H1 (cell line): ENCODE data around the gene RAD9A. TPM values are rescaled to one million over a fixed set of nuclear protein-coding genes. Genes with fewer than 3 reads are reported as not detected.

ENCODE experiments used
- ASH2L ChIP-seq: fragments of 200-600, 300-600 bp; sonication (generic); IDR thresholded peaks from one replicate; pipeline ENCODE4 v1.7.1; 2017; ENCODE audit warnings: low read length
- BACH1 ChIP-seq: IDR thresholded peaks from 2 replicates; pipeline ENCODE4 v1.6.1; 2012; ENCODE audit warnings: low read length, improper control_type of control experiment
- HDAC6 ChIP-seq: IDR thresholded peaks from one replicate; pipeline ENCODE4 v1.7.1; 2012; ENCODE audit warnings: low read depth, mild to moderate bottlenecking, inconsistent platforms, low read length, moderate library complexity
- JUN ChIP-seq: IDR thresholded peaks from 2 replicates; pipeline ENCODE4 v1.6.1; 2011; ENCODE audit warnings: low read depth, mild to moderate bottlenecking, improper control_type of control experiment, low read length
- MAFK ChIP-seq: IDR thresholded peaks from 2 replicates; pipeline ENCODE4 v1.6.1; 2012; ENCODE audit warnings: low read depth, mild to moderate bottlenecking, improper control_type of control experiment, low read length
- NRF1 ChIP-seq: IDR thresholded peaks from 2 replicates; pipeline ENCODE4 v1.6.1; 2011; ENCODE audit warnings: mild to moderate bottlenecking, low read depth, low read length, improper control_type of control experiment
- SAP30 ChIP-seq: fragments of 300-600 bp; sonication (generic); IDR thresholded peaks from 2 replicates; pipeline ENCODE4 v1.7.1; 2012; ENCODE audit warnings: low read length, moderate library complexity, mild to moderate bottlenecking, inconsistent platforms; ENCODE audit not compliant: insufficient read depth, insufficient replicate concordance
- SIX5 ChIP-seq: IDR thresholded peaks from 2 replicates; pipeline ENCODE4 v1.6.1; 2011; ENCODE audit warnings: mild to moderate bottlenecking, low read depth, low read length
- SP4 ChIP-seq: IDR thresholded peaks from 2 replicates; pipeline ENCODE4 v1.6.1; 2012; ENCODE audit warnings: low read length, inconsistent platforms
- ZNF274 ChIP-seq: IDR thresholded peaks from 2 replicates; pipeline ENCODE4 v1.7.0; 2012; ENCODE audit warnings: low read length, borderline replicate concordance; ENCODE audit errors: extremely low read depth
- polyA plus RNA-seq, 7 experiments: library from polyadenylated mRNA; depleted of rRNA in 3 of 7; stranded (reverse) in 5 of 7; unstranded in 2 of 7; fragments of >200 nt in 5 of 7; fragments of 200-250 nt in 2 of 7; gene quantifications; 1 replicate in 5 of 7; 2 replicates in 1 of 7; 4 replicates in 1 of 7; pipeline versions ENCODE4 v1.2.1 to v1.2.3, GENCODE V29; 2011 to 2013; ENCODE audit warnings: missing spikeins in 2 of 7, mixed read lengths in 2 of 7
- total RNA-seq: library from RNA; stranded (reverse); fragmentation: NEBNext Ultra II Directional; extraction: Animal tissue kit (Norgen Biotek cat#: 25700); gene quantifications from 2 replicates; pipeline ENCODE4 v1.2.1, GENCODE V29; 2021
- TF ChIP-seq, protein P1 (sequence below): IDR thresholded peaks from 2 replicates; pipeline ENCODE4 v1.6.1; 2012; ENCODE audit warnings: inconsistent platforms
- TF ChIP-seq, protein P2 (sequence below): IDR thresholded peaks from 2 replicates; pipeline ENCODE4 v1.6.1; 2012; ENCODE audit warnings: low read length, inconsistent platforms

Gene RAD9A
- total and polyA plus RNA-seq, 2 of the 8 experiments (the other 6 are each of a cell fraction or from before 2014, with no cell fraction given): 22.2 to 25.5 TPM

DNA sequence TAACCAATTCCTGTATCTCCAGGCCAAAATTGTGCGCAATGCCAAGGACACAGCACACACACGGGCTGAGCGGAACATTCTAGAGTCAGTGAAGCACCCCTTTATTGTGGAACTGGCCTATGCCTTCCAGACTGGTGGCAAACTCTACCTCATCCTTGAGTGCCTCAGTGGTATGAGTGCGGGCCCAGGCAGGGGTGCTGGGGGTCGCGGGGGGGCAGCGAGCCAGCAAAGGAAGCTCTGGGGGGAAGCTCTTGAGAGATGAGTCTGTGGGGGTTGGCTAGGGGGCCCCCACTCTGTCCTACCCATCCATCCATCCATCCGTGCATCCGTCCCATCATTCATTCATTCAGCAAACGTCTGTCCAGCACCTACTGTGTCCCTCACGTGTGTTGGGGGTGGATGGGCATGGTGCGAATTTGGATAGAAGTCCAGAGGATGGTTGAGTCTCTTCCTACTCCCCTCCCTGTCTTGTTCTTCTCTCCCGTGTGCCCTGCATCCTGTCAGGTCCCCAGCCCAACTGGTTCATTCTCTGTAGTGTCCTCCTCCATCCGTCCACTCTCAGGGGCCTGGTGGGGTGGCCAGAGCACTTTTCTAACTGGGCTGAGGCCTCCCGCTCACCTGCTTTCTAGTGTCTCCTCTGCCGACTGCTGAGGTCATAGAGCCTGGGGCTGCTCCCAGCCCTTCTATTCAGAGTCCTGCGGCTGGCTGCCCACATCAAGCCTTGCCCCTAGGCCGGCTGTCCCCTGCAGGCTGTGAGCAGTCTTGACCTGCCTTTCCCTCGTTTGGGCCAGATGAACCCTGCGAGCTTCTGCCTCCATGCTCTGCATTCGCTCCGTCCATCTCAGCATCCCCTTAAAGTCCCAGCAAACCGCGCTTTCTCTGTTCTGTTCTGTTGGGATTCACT is 39.8 kb downstream of the RAD9A start (continued):
- no peak for TF ChIP-seq ZNF274
- TF ChIP-seq JUN: no peak
- TF ChIP-seq, protein P1, sequence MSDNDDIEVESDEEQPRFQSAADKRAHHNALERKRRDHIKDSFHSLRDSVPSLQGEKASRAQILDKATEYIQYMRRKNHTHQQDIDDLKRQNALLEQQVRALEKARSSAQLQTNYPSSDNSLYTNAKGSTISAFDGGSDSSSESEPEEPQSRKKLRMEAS: no peak
- no peak for TF ChIP-seq SAP30
- TF ChIP-seq SIX5: no peak
- no peak for TF ChIP-seq ASH2L
- no peak for TF ChIP-seq HDAC6
- no peak for TF ChIP-seq NRF1
- TF ChIP-seq, protein P2, sequence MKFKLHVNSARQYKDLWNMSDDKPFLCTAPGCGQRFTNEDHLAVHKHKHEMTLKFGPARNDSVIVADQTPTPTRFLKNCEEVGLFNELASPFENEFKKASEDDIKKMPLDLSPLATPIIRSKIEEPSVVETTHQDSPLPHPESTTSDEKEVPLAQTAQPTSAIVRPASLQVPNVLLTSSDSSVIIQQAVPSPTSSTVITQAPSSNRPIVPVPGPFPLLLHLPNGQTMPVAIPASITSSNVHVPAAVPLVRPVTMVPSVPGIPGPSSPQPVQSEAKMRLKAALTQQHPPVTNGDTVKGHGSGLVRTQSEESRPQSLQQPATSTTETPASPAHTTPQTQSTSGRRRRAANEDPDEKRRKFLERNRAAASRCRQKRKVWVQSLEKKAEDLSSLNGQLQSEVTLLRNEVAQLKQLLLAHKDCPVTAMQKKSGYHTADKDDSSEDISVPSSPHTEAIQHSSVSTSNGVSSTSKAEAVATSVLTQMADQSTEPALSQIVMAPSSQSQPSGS: no peak
- TF ChIP-seq BACH1: no peak
- no peak for TF ChIP-seq SP4
- no peak for TF ChIP-seq MAFK
